GM13976 (cell line): ENCODE data around the gene NDST3.

Source experiments
- DNase-seq: peaks from one replicate; pipeline ENCODE4 v3.0.0; 2012; ENCODE audit warnings: low spot score
- CTCF ChIP-seq: IDR thresholded peaks from 2 replicates; pipeline ENCODE4 v1.5.1; 2012; ENCODE audit warnings: borderline replicate concordance, mild to moderate bottlenecking; ENCODE audit not compliant: insufficient read depth; ENCODE audit errors: extremely low read depth, missing control alignments, control extremely low read depth
- in situ Hi-C: fragments of 300-500 bp; cut with MboI; formaldehyde crosslinking; loops from one replicate; pipeline ENCODE4 v1.12.0; 2022; ENCODE audit warnings: low sequenced_read_pairs, mixed read lengths, inconsistent platforms; ENCODE audit not compliant: unreplicated experiment

Gene NDST3

GRCh38 chr4:118033148-118034052 is 886 bp upstream of the NDST3 start:
- in situ Hi-C loops, result no loop called here
- TF ChIP-seq CTCF, result no peak
- peak; percentile 28 for DNase-seq

- DNase-seq, result no peak
- no peak for TF ChIP-seq CTCF
- in situ Hi-C loops, result no loop called here
These were observed 1.0 kb downstream of the NDST3 start for GRCh38 chr4:118035309-118035708.

- no peak for TF ChIP-seq CTCF
- DNase-seq, result no peak
- in situ Hi-C loops, result no loop called here
These were observed 2.0 kb downstream of the NDST3 start for GRCh38 chr4:118036336-118036735.

- DNase-seq, result no peak
- TF ChIP-seq CTCF, result no peak
- in situ Hi-C loops, result no loop called here
These were observed 3.7 kb downstream of the NDST3 start for GRCh38 chr4:118037955-118038354.

GRCh38 chr4:118046323-118046722 is 12.0 kb downstream of the NDST3 start:
- DNase-seq, result no peak
- no peak for TF ChIP-seq CTCF
- in situ Hi-C loops, result no loop called here

GRCh38 chr4:118047043-118047442 is 12.8 kb downstream of the NDST3 start:
- in situ Hi-C loops, result no loop called here
- no peak for DNase-seq
- TF ChIP-seq CTCF, result no peak
